ENCODE results near the gene MT1H.

MT1H gene

GRCh38 chr16:56630134-56630533 lies 39.5 kb upstream of the MT1H start:
- DNase-seq (ENCODE audit: insufficient read length) (no peak), FAIRE-seq (peak; percentile 74)
- TF ChIP-seq TAF1 (IDR thresholded peaks at IDR 0.05; ENCODE audit: borderline replicate concordance, low read depth, low read length), result no peak

- FAIRE-seq (no peak), DNase-seq (ENCODE audit: insufficient read length) (no peak)
- TF ChIP-seq POLR2AphosphoS5 (IDR thresholded peaks at IDR 0.05; ENCODE audit: low read depth, low read length) (no peak), POLR2A (IDR thresholded peaks at IDR 0.05; ENCODE audit: low read depth, low read length) (no peak), TAF1 (IDR thresholded peaks at IDR 0.05; ENCODE audit: borderline replicate concordance, low read depth, low read length) (no peak)
These were observed 38.4 kb upstream of the MT1H start for GRCh38 chr16:56631197-56631596.

DNA sequence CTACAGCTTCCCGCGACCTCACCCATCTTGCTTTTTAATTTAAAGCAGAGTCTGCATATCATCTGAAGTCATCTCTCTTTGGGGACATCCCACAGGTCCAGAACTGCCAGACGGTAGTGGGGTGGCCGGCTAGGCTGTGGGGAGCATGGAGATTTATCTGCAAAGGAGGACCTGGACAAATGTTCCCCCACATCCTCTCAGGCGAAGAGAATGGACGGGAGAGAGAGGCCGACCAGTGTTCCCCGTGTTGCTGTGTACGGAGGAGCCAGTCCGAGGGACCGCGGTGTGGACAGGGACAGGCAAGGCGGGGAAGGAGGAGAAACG lies 37.8 kb upstream of the MT1H start:
- TF ChIP-seq TAF1 (IDR thresholded peaks at IDR 0.05; ENCODE audit: borderline replicate concordance, low read depth, low read length) (no peak), POLR2AphosphoS5 (IDR thresholded peaks at IDR 0.05; ENCODE audit: low read depth, low read length) (no peak), POLR2A (IDR thresholded peaks at IDR 0.05; ENCODE audit: low read depth, low read length) (no peak)
- FAIRE-seq (no peak), DNase-seq (ENCODE audit: insufficient read length) (no peak)

GRCh38 chr16:56632156-56632847 lies 37.3 kb upstream of the MT1H start, which contains the start of gene MT1M:
MT1M (plus strand) TSS chr16:56632659; CDS start chr16:56632732, 73 bp downstream.
- no peak for DNase-seq (ENCODE audit: insufficient read length)
- FAIRE-seq, result no peak
- TF ChIP-seq POLR2A (IDR thresholded peaks at IDR 0.05; ENCODE audit: low read depth, low read length) (no peak), TAF1 (IDR thresholded peaks at IDR 0.05; ENCODE audit: borderline replicate concordance, low read depth, low read length) (no peak), POLR2AphosphoS5 (IDR thresholded peaks at IDR 0.05; ENCODE audit: low read depth, low read length) (no peak)

GRCh38 chr16:56632848-56633365 lies 36.7 kb upstream of the MT1H start:
- TF ChIP-seq POLR2AphosphoS5 (IDR thresholded peaks at IDR 0.05; ENCODE audit: low read depth, low read length), result no peak
- TF ChIP-seq POLR2A (IDR thresholded peaks at IDR 0.05; ENCODE audit: low read depth, low read length), result no peak
- TF ChIP-seq TAF1 (IDR thresholded peaks at IDR 0.05; ENCODE audit: borderline replicate concordance, low read depth, low read length), result no peak
- no peak for DNase-seq (ENCODE audit: insufficient read length)
- FAIRE-seq, result no peak

- FAIRE-seq, result no peak
- TF ChIP-seq POLR2AphosphoS5 (IDR thresholded peaks at IDR 0.05; ENCODE audit: low read depth, low read length) (no peak), TAF1 (IDR thresholded peaks at IDR 0.05; ENCODE audit: borderline replicate concordance, low read depth, low read length) (no peak), POLR2A (IDR thresholded peaks at IDR 0.05; ENCODE audit: low read depth, low read length) (no peak)
These were observed 36.1 kb upstream of the MT1H start for GRCh38 chr16:56633535-56633934.

GRCh38 chr16:56634715-56635440 lies 34.7 kb upstream of the MT1H start:
- FAIRE-seq, result no peak
- TF ChIP-seq POLR2A (IDR thresholded peaks at IDR 0.05; ENCODE audit: low read depth, low read length) (no peak), POLR2AphosphoS5 (IDR thresholded peaks at IDR 0.05; ENCODE audit: low read depth, low read length) (no peak), TAF1 (IDR thresholded peaks at IDR 0.05; ENCODE audit: borderline replicate concordance, low read depth, low read length) (no peak)
- no peak for DNase-seq (ENCODE audit: insufficient read length)

More at GRCh38 chr16:56633535-56633934, 36.1 kb upstream of the MT1H start:
- DNase-seq (ENCODE audit: insufficient read length), result no peak

DNA sequence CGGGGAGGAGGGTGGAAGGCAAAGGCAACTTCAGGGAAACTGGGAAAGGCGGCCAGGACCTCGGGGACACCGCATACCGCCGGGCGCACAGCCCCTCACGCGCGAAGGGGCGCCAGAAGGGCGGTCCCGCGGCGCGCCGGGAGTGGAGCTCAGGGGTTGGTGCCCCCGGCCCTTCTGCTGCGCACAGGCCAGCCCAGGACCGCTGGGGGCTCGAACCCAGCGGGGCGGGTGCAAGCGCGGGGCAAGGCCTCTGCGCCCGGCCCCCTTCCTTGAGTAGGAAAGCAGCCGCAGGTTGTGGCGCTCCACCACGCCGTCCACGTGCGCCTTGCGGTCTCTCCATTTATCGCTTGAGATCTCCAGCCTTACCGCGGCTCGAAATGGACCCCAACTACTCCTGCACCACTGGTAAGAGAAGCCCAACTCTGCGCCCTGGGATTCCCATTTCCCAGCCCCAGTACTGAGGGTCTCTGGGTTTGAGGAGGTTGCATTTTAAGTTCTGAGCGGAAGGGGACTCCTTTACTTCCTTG lies 34.1 kb upstream of the MT1H start:
- DNase-seq (ENCODE audit: insufficient read length) (no peak), FAIRE-seq (no peak)
- TF ChIP-seq POLR2A (IDR thresholded peaks at IDR 0.05; ENCODE audit: low read depth, low read length) (no peak), POLR2AphosphoS5 (IDR thresholded peaks at IDR 0.05; ENCODE audit: low read depth, low read length) (no peak), TAF1 (IDR thresholded peaks at IDR 0.05; ENCODE audit: borderline replicate concordance, low read depth, low read length) (no peak)

DNA sequence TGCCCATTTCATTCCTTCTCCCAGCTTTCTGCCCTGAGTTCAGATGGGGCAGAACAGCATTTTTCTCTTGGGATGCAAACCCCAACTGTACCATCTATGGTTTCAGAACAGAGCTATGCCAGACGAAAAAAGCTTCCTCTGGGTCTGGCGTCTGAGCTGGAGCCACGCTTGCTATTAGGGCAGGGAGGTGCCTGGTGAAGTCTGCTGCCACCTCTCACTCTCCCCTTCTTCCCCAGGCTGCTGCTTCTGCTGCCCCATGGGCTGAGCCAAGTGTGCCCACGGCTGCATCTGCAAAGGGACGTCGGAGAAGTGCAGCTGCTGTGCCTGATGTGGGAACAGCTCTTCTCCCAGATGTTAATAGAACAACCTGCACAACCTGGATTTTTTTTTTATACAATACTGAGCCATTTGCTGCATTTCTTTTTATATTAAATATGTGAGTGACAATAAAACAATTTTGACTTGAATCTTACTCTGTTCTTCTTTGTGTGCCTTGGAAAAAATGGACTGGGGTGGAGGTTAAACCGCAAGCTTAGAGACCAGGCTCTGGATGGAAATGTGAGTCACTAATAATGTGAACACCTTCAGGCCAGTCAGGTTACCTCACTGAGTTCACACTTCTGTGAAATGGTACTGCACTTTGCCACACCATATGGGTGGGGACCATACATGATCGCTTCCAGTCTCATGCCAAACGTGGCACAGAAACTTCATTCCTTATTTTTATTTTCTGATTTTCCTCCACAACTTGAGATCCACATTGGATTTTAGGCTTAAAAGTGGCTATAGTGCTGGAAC lies 32.8 kb upstream of the MT1H start:
- TF ChIP-seq POLR2AphosphoS5 (IDR thresholded peaks at IDR 0.05; ENCODE audit: low read depth, low read length), result no peak
- no peak for TF ChIP-seq POLR2A (IDR thresholded peaks at IDR 0.05; ENCODE audit: low read depth, low read length)
- TF ChIP-seq TAF1 (IDR thresholded peaks at IDR 0.05; ENCODE audit: borderline replicate concordance, low read depth, low read length), result no peak
- FAIRE-seq, result no peak
- DNase-seq (ENCODE audit: insufficient read length), result no peak

DNA sequence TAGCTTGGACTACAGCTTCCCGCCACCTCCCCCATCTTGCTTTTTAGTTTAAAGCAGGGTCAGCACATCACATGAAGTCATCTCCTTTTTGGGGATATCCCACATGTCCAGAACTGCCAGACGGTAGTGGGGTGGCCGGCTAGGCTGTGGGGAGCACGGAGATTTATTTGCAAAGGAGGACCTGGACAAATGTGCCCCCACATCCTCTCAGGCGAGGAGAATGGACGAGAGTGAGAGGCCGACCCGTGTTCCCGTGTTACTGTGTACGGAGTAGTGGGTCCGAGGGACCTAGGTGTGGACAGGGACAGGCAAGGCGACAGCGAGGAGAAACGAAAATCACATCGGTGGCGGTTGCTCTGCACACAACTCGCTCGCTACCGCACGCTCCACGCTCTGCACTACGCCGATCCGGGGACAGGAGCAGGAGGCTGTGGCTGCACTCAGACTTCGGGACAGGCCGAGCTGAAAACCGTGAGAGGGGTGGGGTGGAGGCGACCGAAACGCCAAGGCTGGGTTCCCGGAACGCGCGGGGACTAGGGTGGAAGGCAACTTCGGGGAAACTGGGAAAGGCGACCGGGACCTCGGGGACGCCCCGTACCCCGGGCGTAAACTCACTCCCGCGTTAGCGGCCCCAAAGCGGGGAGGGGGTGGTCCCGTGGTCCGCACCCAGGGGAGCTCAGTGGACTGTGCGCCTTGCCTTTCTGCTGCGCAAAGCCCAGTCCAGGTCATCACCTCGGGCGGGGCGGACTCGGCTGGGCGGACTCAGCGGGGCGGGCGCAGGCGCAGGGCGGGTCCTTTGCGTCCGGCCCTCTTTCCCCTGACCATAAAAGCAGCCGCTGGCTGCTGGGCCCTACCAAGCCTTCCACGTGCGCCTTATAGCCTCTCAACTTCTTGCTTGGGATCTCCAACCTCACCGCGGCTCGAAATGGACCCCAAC lies 31.5 kb upstream of the MT1H start, which contains the start of gene MT1A:
Gene MT1A (plus strand): TSS at position 853 of the 937 bp plus-strand sequence. CDS start 73 bp downstream, at position 926.
- TF ChIP-seq POLR2A (IDR thresholded peaks at IDR 0.05; ENCODE audit: low read depth, low read length), result no peak
- DNase-seq (ENCODE audit: insufficient read length) (no peak), FAIRE-seq (no peak)

Measured in GM12892 (cell line).